ENCODE data around the gene CGRRF1.

DNA sequence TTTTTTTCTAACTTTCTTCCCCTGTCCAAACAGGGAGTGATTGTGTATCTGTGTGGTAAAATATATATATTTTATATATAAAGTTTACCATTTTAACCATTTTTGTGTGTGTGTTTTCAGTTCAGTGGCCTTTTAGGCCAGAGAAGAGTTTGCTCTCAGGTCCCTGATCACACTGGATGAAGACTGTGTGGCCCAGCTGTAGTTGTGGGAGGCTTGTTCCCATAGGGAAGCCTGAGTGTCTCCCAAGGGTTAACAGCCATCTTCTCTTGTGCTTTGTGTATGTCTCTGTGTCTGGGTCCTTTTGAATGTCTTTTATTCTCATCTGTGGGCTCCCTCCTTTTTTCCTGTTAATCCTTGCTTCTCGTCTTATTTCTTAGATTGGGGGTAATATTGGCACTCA lies 23.4 kb downstream of the CGRRF1 start:
- TF ChIP-seq CTCF (IDR thresholded peaks at IDR 0.05; ENCODE audit: insufficient read depth, low read depth, low read length) (no peak), EZH2 (IDR thresholded peaks at IDR 0.05; ENCODE audit: insufficient read depth, low read length) (no peak)

Data from astrocyte (in vitro differentiated cells and primary cell).